Calu3 (cell line): ENCODE results near the gene PCNP. TPM values are rescaled to one million over a fixed set of nuclear protein-coding genes. Genes with fewer than 3 reads are reported as not detected.
"Not testable (repeated sequence)": the region's sequence is repeated elsewhere in the genome, so short reads cannot be mapped to it uniquely, and the experiment has no call there.

ENCODE experiments used
- BruUV-seq: library from RNA; stranded (reverse); fragments of 400-500 nt; replicated peaks from 2 replicates; lab custom pipeline; 2021; lab: Mats Ljungman, UMichigan
- CTCF ChIA-PET: fragments of 300-600 bp; sonication (Branson Sonifier 250); formaldehyde crosslinking; loops from one replicate; lab custom pipeline; 2022; ENCODE audit warnings: antibody characterized with exemption; lab: Charles Lee
- DNase-seq: peaks from one replicate; pipeline ENCODE4 v3.0.0; 2022
- H3K27ac Mint-ChIP-seq: one replicate; pipeline ENCODE4 v1.8.0; 2022; ENCODE audit warnings: mixed read lengths; ENCODE audit not compliant: unreplicated experiment
- H3K27me3 Mint-ChIP-seq: one replicate; pipeline ENCODE4 v1.8.0; 2022; ENCODE audit warnings: mixed read lengths; ENCODE audit not compliant: unreplicated experiment
- H3K36me3 Mint-ChIP-seq: one replicate; pipeline ENCODE4 v1.8.0; 2022; ENCODE audit warnings: mild to moderate bottlenecking, moderate library complexity, mixed read lengths; ENCODE audit not compliant: insufficient read depth, unreplicated experiment
- H3K4me1 Mint-ChIP-seq: one replicate; pipeline ENCODE4 v1.8.0; 2022; ENCODE audit warnings: mild to moderate bottlenecking, low read depth, mixed read lengths; ENCODE audit not compliant: unreplicated experiment
- H3K4me3 Mint-ChIP-seq: one replicate; pipeline ENCODE4 v1.8.0; 2022; ENCODE audit warnings: mild to moderate bottlenecking, low read depth, moderate library complexity, mixed read lengths; ENCODE audit not compliant: unreplicated experiment
- H3K9me3 Mint-ChIP-seq: one replicate; pipeline ENCODE4 v1.8.0; 2022; ENCODE audit warnings: low read depth, mixed read lengths; ENCODE audit not compliant: unreplicated experiment
- CTCF ChIP-seq: fragments of 200-600 bp; IDR thresholded peaks from one replicate; pipeline ENCODE4 v1.8.0; 2022; ENCODE audit warnings: antibody characterized with exemption; ENCODE audit not compliant: unreplicated experiment
- intact Hi-C: fragments of 100-400 bp; cut with micrococcal nuclease; formaldehyde crosslinking; loops from one replicate; pipeline ENCODE4 v1.10.0; 2022; ENCODE audit not compliant: unreplicated experiment
- total RNA-seq: library from RNA; stranded (reverse); gene quantifications from 2 replicates; pipeline ENCODE4 v1.2.3, GENCODE V29; 2022

Gene PCNP
- total RNA-seq, 1 experiment from 2014 or later: 147 TPM

- Mint-ChIP-seq H3K9me3 (no peaks in the 10 kb centered on the region), H3K4me1 (no peaks in the 10 kb centered on the region), H3K36me3 (peaks cover 8% of the 10 kb centered on the region), H3K27me3 (no peaks in the 10 kb centered on the region), H3K27ac (no peak overlapping the region), H3K4me3 (no peak overlapping the region)
- BruUV-seq: no TSS peak
- intact Hi-C loops: no loop called here
- CTCF ChIA-PET: no interaction called here
- DNase-seq: no peak
- TF ChIP-seq CTCF: no peak
These were observed 28.8 kb downstream of the PCNP start for GRCh38 chr3:101602731-101603130.

DNA sequence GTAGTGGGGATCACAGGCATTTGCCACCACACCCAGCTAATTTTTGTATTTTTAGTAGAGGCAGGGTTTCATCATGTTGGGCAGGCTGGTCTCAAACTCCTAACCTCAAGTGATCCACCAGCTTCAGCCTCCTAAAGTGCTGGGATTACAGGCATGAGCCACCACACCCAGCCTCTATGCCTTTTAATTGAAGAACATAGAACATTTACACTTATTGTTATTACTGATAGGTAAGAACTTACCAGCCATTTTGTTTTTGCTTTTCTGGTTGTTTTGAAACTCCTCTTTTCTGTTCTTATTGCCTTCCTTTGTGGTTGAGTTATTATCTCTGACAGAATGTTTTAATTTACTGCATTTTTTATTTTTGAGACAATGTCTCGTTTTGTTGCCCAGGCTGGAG, 29.2 kb downstream of the PCNP start:
- Mint-ChIP-seq H3K4me3 (no peak overlapping the region), H3K36me3 (peaks cover 8% of the 10 kb centered on the region), H3K4me1 (no peaks in the 10 kb centered on the region), H3K9me3 (no peaks in the 10 kb centered on the region), H3K27me3 (no peaks in the 10 kb centered on the region), H3K27ac (no peak overlapping the region)
- DNase-seq: no peak
- intact Hi-C loops: no loop called here
- CTCF ChIA-PET: no interaction called here
- no peak for TF ChIP-seq CTCF
- BruUV-seq: no TSS peak

DNA sequence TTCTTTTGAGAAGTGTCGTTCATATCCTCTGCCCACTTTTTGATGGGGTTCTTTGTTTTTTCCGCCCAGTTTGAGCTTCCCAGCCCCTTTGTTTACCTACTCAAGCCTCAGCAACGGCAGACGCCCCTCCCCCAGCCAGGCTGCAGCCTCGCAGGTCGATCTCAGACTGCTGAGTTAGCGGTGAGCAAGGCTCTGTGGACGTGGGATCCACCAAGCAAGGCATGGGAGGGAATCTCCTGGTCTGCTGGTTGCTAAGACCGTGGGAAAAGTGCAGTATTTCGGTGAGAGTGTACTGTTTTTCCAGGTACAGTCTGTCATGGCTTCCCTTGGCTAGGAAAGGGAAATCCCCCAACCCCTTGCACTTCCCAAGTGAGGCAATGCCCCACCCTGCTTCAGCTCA, 31.4 kb downstream of the PCNP start:
- DNase-seq, H3K9me3 Mint-ChIP-seq, H3K4me3 Mint-ChIP-seq, intact Hi-C loops, H3K4me1 Mint-ChIP-seq, H3K27me3 Mint-ChIP-seq, H3K36me3 Mint-ChIP-seq, CTCF ChIA-PET, H3K27ac Mint-ChIP-seq, BruUV-seq: not testable (repeated sequence)

DNA sequence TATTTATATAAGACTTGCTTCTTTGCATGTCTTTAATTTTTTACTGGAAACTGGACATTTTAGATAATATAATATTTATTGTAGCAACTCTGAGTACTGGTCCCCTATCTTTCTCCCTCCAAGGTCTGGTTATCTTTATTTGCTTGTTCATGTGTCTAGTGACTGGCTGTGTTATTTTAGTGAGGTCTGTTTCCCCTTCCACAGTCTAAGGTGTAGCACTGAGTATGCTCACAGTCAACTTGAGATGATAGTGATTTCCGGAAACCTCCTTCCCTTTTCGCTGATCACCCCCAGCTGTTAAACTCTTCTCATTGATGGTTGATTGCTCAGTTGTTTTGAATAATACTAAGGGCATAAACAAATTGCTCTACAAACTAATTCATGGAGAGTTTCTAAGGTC, 37.0 kb downstream of the PCNP start:
- CTCF ChIA-PET: no interaction called here
- no TSS peak for BruUV-seq
- no peak for TF ChIP-seq CTCF
- H3K27ac Mint-ChIP-seq: no peak overlapping the region
- H3K4me3 Mint-ChIP-seq: no peak overlapping the region
- H3K27me3 Mint-ChIP-seq: no peaks in the 10 kb centered on the region
- DNase-seq: no peak
- intact Hi-C loops: no loop called here
- no peaks in the 10 kb centered on the region for H3K4me1 Mint-ChIP-seq
- H3K36me3 Mint-ChIP-seq: no peaks in the 10 kb centered on the region
- H3K9me3 Mint-ChIP-seq: no peaks in the 10 kb centered on the region

- H3K9me3 Mint-ChIP-seq, H3K27me3 Mint-ChIP-seq, DNase-seq, H3K4me3 Mint-ChIP-seq, H3K27ac Mint-ChIP-seq, H3K4me1 Mint-ChIP-seq, H3K36me3 Mint-ChIP-seq, BruUV-seq, intact Hi-C loops: not testable (repeated sequence)
- CTCF ChIA-PET: interaction anchor here (0.6 to 0.7 kb wide), 2 partner anchors 19 to 231 kb away, joined by 3 to 4 read pairs; no protein-coding TSS in a partner anchor
These were observed 39.0 kb downstream of the PCNP start for GRCh38 chr3:101613014-101613413.
